SHP77 (cell line): Measurements from ENCODE around the gene ADAP1.
"Not testable (repeated sequence)": the region's sequence is repeated elsewhere in the genome, so short reads cannot be mapped to it uniquely, and the experiment has no call there.

ENCODE experiments used
- DNase-seq, 2 experiments: peaks; one replicate each; lab custom pipeline; 2025; lab: John Stamatoyannopoulos, UW

The ADAP1 gene

GRCh38 chr7:959271-959670 lies 4.8 kb upstream of the ADAP1 start:
- no peak for DNase-seq

DNA sequence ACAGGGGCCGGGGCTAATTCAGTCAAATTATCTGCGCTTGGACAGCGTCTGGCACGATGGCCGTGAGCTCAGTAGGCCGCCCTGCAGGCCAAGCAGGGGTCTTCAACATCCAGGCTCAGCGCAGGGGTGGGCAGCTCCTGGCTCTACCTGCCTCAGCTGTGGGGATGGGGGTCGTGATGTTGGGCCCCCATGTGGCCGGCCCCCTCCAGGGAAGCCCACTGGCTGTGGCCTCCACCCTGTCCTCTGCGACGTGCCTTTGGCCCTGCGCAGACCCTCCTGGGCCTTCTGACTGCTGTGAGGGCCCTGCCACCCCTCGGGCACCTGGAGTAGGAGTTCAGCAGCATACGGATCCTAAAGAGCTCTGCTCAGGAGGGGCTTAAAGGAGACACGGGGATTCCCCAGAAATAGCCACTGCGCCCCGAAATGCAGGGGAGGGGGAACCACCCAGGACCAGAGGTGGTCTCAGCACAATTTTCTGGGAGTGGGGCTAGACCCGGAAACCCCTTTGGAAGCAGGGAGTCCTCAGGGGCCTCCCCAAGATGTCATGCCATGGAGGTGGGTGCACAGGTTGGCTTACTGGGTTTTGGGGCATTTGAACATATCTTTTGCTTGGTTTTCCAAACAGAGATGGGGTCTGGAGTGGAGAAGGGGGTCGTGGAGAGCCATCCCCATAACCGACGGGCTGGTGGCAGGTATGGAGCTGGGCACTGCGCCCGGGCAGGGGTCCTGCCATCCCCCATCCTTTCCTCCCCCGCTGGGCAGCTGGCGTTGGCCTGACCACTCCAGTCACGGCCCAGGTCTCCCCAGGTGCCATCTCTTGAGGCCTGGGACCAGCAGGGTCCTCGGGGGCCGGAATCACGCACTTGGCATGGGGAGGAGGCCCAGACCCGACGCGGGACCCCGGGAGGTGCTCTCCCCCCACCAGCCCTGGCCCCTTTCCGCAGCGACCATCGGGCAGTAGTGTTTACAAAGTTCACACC lies 4.0 kb upstream of the ADAP1 start:
- DNase-seq: no peak

GRCh38 chr7:957418-958220 lies 3.1 kb upstream of the ADAP1 start:
- no peak for DNase-seq

DNA sequence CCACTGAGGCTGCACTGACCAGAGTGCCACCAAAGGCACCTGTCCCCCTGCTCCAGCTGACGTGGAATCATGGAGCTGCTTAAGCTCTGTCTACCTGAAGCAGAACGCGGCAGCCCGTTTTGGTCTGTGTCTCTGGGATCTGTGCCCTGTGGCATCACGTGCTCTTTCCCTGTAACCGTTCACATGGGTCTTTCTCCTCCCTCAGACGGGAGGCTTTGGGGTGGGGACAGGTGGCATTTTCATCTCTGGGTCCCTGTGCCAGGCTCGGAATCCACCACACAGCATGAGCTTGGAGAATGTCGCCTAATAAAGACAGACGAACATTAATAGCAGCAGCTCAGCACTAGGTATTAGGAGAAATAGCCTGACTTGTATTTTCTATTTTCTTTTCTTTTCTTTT lies 1.6 kb upstream of the ADAP1 start:
- DNase-seq: no peak

- no peak for DNase-seq
These were observed 743 bp downstream of the ADAP1 start for GRCh38 chr7:953547-954327.

DNA sequence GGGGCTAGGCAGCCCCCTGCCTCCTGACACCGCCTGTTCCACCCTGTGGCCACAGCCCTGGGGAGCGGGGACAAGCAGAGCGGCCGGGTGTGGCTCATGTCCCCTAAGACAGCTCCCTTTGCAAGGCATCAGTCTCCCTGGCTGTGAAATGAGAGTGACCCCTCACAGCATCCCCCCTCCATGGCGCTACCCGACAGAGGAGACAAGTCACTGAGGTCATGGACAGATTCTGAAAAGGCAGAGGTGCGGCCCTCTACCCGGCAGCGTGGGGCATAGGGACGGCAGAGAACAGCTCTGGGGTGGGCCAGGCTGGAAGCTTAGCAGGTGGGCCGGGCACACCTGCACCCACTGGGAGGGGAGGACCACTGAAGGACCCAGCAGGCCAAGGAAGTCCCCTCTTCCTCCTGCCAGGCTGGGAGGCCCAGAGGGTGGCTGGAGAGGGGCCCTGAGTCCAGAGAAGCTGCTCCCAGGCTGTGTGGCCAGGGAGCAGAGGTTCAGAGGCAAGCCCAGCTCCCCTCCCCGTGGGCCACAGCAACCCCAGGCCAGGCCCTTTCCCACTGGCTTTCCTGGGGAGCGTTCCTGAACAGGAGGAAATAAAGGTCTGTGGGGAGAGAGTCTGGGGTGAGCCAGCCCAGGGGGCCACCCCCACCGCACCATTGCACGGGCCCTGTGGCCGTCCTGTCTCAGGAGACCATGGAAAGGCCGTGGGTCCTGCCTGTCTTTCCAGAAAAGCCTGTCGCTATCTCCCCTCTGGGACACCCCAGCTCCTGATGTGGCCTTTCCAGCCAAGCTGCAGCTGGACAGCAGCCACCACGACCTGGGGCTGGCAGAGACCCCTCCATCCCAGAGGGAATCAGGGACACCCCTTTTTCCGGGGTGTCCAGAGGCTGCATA lies 1.7 kb downstream of the ADAP1 start:
- no peak for DNase-seq

- DNase-seq: no peak
These were observed 2.5 kb downstream of the ADAP1 start for GRCh38 chr7:951881-952547.

DNA sequence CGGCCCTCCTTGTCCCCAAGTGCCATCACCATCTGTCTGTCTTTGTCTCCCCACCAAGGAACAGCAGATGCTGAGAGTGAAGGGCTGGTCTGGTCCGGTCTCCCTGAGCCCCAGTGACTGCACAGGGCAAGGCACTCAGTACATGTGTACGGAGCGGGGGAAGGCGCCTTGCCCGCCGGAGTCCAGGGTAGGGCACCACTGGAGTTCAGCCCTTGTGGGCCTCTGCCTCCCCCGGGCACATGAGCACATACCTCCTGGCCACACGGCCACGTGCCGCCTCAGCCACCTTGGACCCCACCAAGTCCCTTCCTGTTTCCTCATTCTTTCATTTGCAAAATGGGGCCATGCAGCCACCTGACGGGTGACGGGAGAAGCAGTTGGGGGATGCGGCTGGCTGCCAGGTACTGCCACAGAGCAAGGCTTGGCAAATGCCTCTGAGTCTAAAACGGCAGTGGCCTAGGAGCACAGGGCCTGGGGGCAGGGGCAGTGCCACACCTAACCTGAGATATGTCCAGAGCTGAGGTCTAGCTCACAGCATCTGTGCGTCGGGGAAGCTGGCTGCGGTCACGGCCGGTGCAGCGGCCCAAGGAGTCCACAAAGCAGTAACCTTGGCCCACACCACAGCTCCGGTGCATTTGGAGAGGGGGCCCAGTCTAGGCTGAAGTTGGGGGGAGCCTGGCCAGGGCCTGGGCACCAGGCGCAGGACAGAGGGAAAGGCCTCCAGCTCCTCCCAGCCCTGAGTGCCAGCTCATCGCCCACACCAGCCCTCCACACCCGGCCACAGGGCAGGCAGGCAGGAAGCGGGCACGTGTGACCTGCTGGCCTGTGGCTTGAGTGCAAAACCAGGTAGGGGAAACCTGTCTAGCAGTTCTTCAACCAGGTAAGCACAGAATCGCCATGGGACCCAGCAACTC lies 5.2 kb downstream of the ADAP1 start:
- DNase-seq: no peak

DNA sequence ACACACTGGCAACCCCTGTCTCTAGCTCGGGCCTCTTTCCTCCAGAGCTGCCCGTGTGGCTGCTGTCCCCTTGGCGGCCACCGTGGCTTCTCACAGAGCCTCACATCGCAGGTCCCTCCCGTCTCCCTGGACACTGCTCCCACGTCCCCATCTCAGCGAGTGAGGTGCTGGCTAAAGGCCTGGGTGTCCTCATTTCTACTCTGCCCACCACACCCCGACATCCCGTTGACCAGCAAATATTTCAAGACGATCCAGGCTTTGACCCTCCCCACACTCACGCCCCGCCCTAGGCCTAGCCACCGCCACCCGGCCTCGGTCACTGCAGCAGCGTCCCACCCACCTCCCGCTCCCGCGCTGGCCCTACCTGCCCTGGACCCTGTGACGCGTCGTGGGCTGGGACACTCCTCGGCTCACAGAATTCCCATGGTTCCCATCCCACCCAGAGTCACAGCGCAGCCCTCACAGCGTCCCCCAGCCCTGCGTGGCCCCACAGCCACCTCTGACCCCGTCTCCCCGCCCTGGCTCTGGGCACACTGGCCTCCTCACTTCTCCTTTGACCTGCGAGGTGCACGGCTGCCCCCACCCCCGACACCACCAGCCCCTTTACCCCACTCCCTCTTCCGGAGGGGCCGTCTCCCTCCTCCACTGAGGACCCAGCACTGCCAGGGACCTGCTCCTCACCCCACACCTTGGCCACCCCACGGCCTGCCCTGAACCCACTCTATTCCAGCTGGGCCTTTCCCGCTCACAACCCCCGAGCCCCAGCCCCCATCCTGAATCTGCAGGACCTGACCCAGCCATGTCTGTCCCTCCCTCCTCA lies 6.9 kb downstream of the ADAP1 start:
- DNase-seq: no peak

DNA sequence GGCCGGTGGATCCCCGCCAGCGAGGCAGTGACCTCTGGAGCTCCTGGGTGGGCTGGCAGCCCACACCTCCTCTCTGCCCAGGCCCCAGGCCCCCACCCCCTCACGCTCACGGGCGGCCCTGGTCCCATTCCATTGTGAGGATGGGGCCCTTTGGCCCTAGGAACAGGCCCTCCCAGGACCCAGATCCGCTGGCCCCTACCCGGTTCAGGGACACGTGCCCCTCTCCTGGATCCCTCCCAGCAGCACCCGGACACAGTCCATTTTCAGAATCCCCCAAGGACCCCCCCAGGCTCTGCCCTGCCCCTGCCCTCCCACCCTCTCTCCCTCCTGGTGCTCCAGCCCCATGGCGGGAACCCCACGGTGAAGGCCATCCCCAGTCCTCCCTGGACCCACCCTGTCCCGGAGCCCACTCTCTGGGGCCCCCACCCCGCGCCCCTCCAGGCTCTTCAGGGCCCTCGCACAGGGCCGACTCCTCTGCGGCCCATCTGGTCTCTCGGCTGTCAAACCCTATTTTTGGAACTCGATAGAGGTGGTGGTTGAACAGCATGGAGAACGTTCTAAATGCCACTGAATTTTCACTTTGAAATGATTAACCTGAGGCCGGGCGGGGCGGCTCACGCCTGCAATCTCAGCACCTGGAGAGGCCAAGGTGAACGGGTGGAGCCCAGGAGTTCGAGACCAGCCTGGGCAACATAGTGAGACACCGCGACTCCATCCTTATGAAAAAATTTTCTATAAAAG lies 8.1 kb downstream of the ADAP1 start:
- DNase-seq: no peak

DNA sequence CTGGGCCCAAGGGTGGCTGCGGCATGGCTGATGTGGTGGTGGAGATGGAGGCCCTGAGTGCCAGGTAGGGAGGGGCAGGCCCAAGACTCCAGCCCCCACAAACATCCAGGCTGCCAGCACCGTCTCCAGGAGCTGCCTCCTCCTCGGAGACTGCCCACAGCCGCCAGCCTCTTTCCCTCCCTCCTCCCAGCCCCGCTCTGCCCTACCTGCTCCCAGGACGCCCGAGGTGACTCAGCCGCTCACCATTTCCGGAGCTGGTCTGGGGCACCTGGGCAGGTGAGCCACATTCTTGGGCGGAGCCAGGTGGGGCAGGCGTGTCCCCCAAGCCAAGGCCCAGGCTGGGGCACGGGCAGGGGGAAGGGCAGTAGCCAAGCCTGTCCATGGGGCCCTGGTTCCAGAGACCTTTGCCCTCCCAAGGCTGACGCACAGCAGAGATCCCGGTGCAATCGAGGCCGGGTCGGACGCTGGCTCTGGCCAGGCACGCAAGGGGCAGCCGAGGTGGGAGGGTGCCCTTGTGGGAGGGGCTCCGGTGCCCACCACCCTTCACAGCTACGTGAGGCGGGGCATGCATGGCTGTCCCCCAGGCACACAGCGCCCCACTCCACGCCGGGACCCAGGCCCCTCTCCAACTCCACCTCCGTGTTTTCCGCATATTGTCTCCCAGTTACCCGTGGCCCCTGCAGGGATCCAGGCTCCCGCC lies 8.8 kb downstream of the ADAP1 start:
- no peak for DNase-seq

GRCh38 chr7:945147-945555 lies 9.3 kb downstream of the ADAP1 start:
- DNase-seq: no peak

- DNase-seq: no peak
These were observed 9.7 kb downstream of the ADAP1 start for GRCh38 chr7:944744-945143.

DNA sequence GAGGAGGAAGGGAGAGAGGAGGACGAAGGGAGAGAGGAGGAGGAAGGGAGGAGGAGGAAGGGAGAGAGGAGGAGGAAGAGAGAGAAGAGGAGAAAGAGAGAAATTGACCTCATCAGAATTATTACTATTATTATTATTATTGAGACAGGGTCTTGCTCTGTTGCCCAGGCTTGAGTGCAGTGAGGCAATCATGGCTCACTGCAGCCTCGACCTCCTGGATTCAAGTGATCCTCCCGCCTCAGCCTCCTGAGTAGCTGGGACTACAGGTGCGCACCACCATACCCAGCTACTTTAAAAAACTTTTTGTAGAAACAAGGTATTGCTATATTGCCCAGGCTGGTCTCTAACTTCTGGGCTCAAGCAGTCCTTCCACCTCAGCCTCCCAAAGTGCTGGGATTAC lies 10.7 kb downstream of the ADAP1 start:
- DNase-seq: not testable (repeated sequence)

- DNase-seq: no peak
These were observed 13.7 kb downstream of the ADAP1 start for GRCh38 chr7:940599-941408.

DNA sequence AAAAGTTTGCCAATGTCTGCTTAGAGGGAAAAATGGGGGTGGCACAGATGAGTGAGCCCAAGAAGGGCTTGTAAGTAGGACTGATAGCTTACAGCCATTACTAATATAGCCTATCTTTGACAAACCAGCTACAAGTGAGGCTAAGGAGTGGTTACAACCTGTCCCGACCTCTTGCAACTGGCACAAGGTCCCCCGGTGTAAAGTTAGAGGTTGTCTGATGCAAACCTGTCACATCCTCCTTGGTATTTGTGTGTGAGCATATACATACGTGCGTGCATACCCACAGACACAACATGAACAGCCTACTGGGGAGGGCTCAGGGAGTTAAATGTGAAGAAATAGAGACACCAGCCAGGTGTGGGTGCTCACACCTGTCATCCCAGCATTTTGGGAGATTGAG lies 14.6 kb downstream of the ADAP1 start:
- no peak for DNase-seq
